ENCODE results near the gene MPST.

Gene MPST

DNA sequence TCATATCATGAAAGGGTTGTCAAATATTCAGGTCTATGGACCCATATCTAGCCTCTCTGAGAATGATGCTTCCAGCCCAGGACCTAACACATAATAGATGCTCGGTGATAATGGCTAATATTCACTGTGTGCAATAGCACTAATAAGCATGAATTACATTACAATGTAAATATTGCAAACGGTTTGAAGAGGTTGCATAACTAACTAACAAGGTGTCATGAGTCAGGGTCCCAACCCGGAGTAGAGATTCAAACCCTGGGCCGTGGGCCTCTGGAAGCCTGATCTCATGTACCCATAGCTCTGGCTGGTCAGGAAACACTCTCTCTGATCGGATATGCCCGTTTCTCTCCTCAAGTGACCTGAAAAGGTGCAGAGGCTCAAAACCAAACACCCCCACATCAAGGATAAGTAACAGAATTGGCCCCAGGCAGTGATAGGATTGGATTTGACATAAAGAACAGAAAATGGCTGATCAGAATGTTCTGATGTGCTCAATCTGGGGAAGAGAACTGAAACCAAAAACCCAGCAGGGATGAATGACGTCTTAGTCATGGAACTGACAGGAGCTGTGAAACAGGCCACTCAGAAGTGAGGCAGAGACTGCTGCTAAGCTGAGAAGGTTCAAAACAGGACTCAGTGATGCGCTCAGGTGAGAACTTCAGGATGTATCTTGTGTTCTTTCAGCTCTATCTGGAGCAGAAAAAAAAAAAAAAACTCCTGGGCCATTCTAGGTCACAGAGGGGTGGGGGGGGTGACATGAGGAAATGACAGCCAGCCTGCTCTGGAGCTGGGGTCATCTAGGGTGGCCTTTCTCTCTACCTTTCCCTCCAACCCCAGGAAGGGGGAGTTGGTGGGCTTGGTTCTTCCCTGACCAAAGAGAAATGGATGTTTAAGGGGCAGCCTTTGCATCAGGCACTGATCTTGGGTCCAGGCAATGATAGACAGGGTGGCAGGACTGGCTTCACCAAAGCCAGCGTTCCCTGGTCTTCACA, 25.4 kb downstream of the MPST start:
- H3K4me3 ChIP-seq (replicated peaks; ENCODE audit: low read depth, low read length): no peak overlapping the region
- DNase-seq (ENCODE audit: low read depth): no peak

DNA sequence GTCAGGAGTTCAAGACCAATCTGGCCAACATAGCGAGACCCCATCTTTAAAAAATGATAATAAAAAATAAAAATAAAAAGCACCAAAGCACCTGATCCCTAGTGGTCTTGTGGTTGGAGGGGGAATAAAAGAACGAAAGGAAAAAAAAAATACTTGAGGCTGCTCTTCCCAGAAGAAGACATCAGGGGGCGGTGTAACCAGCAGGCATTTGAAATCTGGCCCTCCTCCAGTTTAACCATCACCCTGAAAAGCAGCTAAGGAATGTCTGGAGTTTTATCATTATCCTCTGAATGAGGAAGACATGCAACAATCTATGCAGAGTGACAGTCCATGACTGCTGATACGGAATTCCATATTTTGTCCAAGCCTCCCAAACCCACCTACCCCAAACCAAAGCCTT, 26.4 kb downstream of the MPST start:
- TF ChIP-seq, protein P1, sequence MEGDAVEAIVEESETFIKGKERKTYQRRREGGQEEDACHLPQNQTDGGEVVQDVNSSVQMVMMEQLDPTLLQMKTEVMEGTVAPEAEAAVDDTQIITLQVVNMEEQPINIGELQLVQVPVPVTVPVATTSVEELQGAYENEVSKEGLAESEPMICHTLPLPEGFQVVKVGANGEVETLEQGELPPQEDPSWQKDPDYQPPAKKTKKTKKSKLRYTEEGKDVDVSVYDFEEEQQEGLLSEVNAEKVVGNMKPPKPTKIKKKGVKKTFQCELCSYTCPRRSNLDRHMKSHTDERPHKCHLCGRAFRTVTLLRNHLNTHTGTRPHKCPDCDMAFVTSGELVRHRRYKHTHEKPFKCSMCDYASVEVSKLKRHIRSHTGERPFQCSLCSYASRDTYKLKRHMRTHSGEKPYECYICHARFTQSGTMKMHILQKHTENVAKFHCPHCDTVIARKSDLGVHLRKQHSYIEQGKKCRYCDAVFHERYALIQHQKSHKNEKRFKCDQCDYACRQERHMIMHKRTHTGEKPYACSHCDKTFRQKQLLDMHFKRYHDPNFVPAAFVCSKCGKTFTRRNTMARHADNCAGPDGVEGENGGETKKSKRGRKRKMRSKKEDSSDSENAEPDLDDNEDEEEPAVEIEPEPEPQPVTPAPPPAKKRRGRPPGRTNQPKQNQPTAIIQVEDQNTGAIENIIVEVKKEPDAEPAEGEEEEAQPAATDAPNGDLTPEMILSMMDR (IDR thresholded peaks at IDR 0.05; ENCODE audit: low read length, missing control alignments): peak; percentile 69
- H3K4me3 ChIP-seq (replicated peaks; ENCODE audit: low read depth, low read length): no peak overlapping the region
- peak; percentile 65 for DNase-seq (ENCODE audit: low read depth)

More for the DNA sequence above, 25.4 kb downstream of the MPST start:
- TF ChIP-seq, protein P1 (IDR thresholded peaks at IDR 0.05; ENCODE audit: low read length, missing control alignments): no peak

DNA sequence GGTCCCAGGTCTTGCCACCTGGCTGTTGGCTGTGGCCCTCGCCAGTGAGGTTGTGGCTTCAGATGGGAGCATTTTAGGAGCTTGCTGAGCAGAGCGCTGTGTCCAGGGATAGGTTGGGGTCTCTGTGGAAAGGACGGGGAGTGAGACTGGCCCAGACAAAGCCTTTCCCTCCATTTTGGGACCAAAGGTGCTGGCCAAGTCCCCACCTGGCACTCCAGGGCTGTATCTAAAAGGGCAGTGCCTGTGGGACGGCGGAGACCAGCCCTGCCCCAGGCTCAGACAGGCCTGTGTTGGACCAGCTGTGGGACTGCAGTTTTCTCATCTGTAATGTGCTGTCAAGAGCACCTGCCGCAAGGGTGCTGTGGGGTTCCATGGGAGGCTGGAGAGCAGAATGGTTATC, 27.0 kb downstream of the MPST start:
- TF ChIP-seq, protein P1 (IDR thresholded peaks at IDR 0.05; ENCODE audit: low read length, missing control alignments): no peak

DNA sequence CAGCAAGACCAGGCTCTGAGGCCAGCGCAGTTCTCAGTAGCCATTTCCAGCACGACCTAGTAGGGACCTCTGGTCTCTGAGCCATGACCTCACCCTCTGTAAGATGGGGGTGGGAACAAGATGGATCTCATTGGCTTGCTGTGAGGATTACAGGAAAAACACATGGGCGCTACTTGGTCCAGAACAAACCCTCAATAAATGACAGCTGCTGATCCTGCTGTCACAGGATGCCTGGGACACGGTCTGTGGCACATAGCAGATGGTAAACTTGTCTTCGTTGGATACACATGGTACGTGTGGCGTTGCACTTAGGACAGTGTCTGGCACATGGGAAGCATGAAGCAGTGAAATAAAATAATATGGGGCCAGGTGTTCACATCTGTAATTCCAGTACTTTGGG, 27.5 kb downstream of the MPST start:
- DNase-seq (ENCODE audit: low read depth): no peak
- no peak overlapping the region for H3K4me3 ChIP-seq (replicated peaks; ENCODE audit: low read depth, low read length)
- TF ChIP-seq, protein P1 (IDR thresholded peaks at IDR 0.05; ENCODE audit: low read length, missing control alignments): no peak

More for the DNA sequence above, 27.0 kb downstream of the MPST start:
- no peak for DNase-seq (ENCODE audit: low read depth)
- H3K4me3 ChIP-seq (replicated peaks; ENCODE audit: low read depth, low read length): no peak overlapping the region

DNA sequence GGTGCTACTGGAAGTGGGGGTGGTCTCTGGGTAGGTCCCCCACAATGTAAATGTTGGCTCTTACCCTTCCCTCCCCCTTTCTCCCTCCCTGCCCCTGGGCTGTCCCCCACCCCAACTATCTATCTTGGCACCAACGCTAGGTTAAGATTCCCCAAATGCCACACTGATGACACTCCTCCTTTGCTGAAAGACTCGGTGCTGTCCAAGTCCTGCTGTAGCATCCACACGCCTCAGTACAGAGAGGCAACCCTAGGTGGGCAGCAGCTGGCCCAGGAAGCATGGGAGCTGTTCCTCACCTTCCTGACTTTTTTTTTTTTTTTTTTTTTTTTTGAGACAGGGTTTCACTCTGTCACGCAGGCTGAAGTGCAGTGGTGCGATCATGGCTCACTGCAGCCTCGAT, 28.6 kb downstream of the MPST start:
- TF ChIP-seq, protein P1 (IDR thresholded peaks at IDR 0.05; ENCODE audit: low read length, missing control alignments): no peak
- no peak for DNase-seq (ENCODE audit: low read depth)
- H3K4me3 ChIP-seq (replicated peaks; ENCODE audit: low read depth, low read length): no peak overlapping the region

DNA sequence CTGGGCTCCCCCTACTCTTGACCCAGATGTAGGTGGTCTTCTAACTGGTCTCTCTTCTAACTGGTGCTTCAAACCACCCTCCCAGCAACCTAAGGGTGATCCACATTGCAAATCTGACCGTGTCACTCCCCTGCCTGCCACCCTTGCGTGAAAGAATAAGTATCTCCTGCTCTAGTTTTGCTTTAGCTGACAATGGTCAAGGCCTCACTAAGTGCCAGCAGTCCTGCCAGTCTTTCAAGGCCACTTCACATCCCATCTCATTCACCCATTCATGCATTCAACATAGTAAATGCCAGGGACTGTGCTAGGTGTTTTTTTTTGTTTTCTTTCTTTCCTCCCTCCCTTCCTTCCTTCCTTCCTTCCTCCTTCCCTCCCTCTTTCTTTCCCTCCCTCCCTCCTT, 29.7 kb downstream of the MPST start:
- no peak overlapping the region for H3K4me3 ChIP-seq (replicated peaks; ENCODE audit: low read depth, low read length)
- TF ChIP-seq, protein P1 (IDR thresholded peaks at IDR 0.05; ENCODE audit: low read length, missing control alignments): no peak
- no peak for DNase-seq (ENCODE audit: low read depth)

All from fibroblast of pulmonary artery (primary cell).